B cell (primary cell): ENCODE measurements around the gene NFIC. TPM values are rescaled to one million over a fixed set of nuclear protein-coding genes. Genes with fewer than 3 reads are reported as not detected.
A peak's percentile ranks its signal among the peaks of the same experiment; 100 is the strongest.

ENCODE experiments used
- ATAC-seq: fragments of 200-7000 bp; cut with Tn5 transposase; one replicate; pipeline ENCODE4 v1.10.0; 2021; ENCODE audit warnings: low read depth, mild to moderate bottlenecking, moderate number of reproducible peaks, moderate library complexity
- CTCF ChIA-PET: fragments of 350-600 bp; sonication (Branson Sonifier 250); formaldehyde crosslinking; loops from one replicate; lab custom pipeline; 2021; ENCODE audit warnings: antibody characterized with exemption, inconsistent platforms; lab: Charles Lee
- POLR2A ChIA-PET: fragments of 350-600 bp; sonication (Branson Sonifier 250); formaldehyde crosslinking; loops from one replicate; lab custom pipeline; 2021; ENCODE audit warnings: antibody characterized with exemption; lab: Charles Lee
- DNase-seq: peaks from one replicate; pipeline ENCODE4 v3.0.0; 2013
- H2AFZ ChIP-seq: 2 replicates; pipeline ENCODE4 v1.6.1; 2012; ENCODE audit warnings: mild to moderate bottlenecking, low read depth, low read length; ENCODE audit not compliant: insufficient read depth, poor library complexity, severe bottlenecking
- H3K27ac ChIP-seq, 2 donors: 1 replicate in 1 of 2; 2 replicates in 1 of 2; pipeline ENCODE4 v1.5.1; 2012 to 2013; ENCODE audit warnings: low read length in 2 of 2, mild to moderate bottlenecking in 2 of 2, moderate library complexity in 1 of 2
- H3K27me3 ChIP-seq, 4 experiments: fragments of 200-600 bp in 1 of 4; sonication (generic) in 1 of 4; replicated peaks in 1 of 4; 1 replicate in 2 of 4; 2 replicates in 2 of 4; pipeline versions ENCODE4 v1.6.1 to v1.7.0; 2013 to 2016; ENCODE audit warnings: low read length in 3 of 4, mild to moderate bottlenecking in 2 of 4, mixed read lengths in 1 of 4, moderate library complexity in 1 of 4; ENCODE audit not compliant: insufficient read depth in 4 of 4, control insufficient read depth in 3 of 4; ENCODE audit errors: control extremely low read depth in 1 of 4
- H3K36me3 ChIP-seq, 2 experiments: replicated peaks in 1 of 2; 1 replicate in 1 of 2; 2 replicates in 1 of 2; pipeline versions ENCODE4 v1.6.1 to v1.7.1; 2013; ENCODE audit warnings: low read length in 1 of 2; ENCODE audit not compliant: insufficient read depth in 2 of 2, control insufficient read depth in 1 of 2; ENCODE audit errors: control extremely low read depth in 1 of 2, extremely low read depth in 1 of 2
- H3K4me1 ChIP-seq, 2 donors: fragments of 200-600 bp in 1 of 2; sonication (generic) in 1 of 2; 1 replicate in 1 of 2; 2 replicates in 1 of 2; pipeline versions ENCODE4 v1.5.1 to v1.6.1; 2013 to 2017; ENCODE audit warnings: low read length in 2 of 2; ENCODE audit not compliant: control insufficient read depth in 2 of 2, insufficient read depth in 2 of 2
- H3K4me2 ChIP-seq: replicated peaks from 2 replicates; pipeline ENCODE3; 2012; ENCODE audit warnings: mild to moderate bottlenecking, low read depth, low read length; ENCODE audit not compliant: poor library complexity, severe bottlenecking
- H3K4me3 ChIP-seq, 5 experiments: fragments of 200-600 bp in 1 of 5; sonication (generic) in 1 of 5; 1 replicate in 3 of 5; 2 replicates in 2 of 5; pipeline versions ENCODE4 v1.5.1 to v1.7.0; 2011 to 2016; ENCODE audit warnings: low read length in 4 of 5, mild to moderate bottlenecking in 4 of 5, low read depth in 2 of 5, control low read depth in 1 of 5, moderate library complexity in 1 of 5; ENCODE audit not compliant: insufficient read depth in 1 of 5; ENCODE audit errors: control extremely low read depth in 1 of 5, extremely low read depth in 1 of 5
- H3K79me2 ChIP-seq: fragments of 200-600 bp; sonication (generic); one replicate; pipeline ENCODE4 v1.6.0; 2016; ENCODE audit warnings: low read length; ENCODE audit not compliant: control insufficient read depth, insufficient read depth
- H3K9ac ChIP-seq: fragments of 200-600 bp; sonication (generic); 2 replicates; pipeline ENCODE4 v1.6.1; 2017; ENCODE audit warnings: mild to moderate bottlenecking, low read length, moderate library complexity
- H3K9me3 ChIP-seq, 3 donors: one replicate each; pipeline versions ENCODE4 v1.6.1 to v1.7.1; 2013; ENCODE audit warnings: low read length in 2 of 3; ENCODE audit not compliant: control insufficient read depth in 2 of 3, insufficient read depth in 1 of 3; ENCODE audit errors: control extremely low read depth in 1 of 3
- H4K20me1 ChIP-seq: 2 replicates; pipeline ENCODE4 v1.6.0; 2012; ENCODE audit warnings: mild to moderate bottlenecking, low read length; ENCODE audit not compliant: insufficient read depth, control insufficient read depth, poor library complexity, severe bottlenecking
- H3K27ac Mint-ChIP-seq: one replicate; pipeline ENCODE4 v1.8.0; 2021; ENCODE audit warnings: mixed read lengths
- H3K27me3 Mint-ChIP-seq: one replicate; pipeline ENCODE4 v1.8.0; 2021; ENCODE audit warnings: mixed read lengths
- H3K4me1 Mint-ChIP-seq: one replicate; pipeline ENCODE4 v1.8.0; 2021; ENCODE audit warnings: mixed read lengths
- H3K4me3 Mint-ChIP-seq: one replicate; pipeline ENCODE4 v1.8.0; 2021; ENCODE audit warnings: mixed read lengths
- H3K9me3 Mint-ChIP-seq: one replicate; pipeline ENCODE4 v1.8.0; 2022; ENCODE audit warnings: mixed read lengths; ENCODE audit not compliant: insufficient read depth
- CTCF ChIP-seq: fragments of 200-600 bp; IDR thresholded peaks from one replicate; pipeline ENCODE4 v1.8.0; 2022; ENCODE audit warnings: antibody characterized with exemption, mild to moderate bottlenecking
- EZH2 ChIP-seq: IDR thresholded peaks from 2 replicates; pipeline ENCODE4 v1.6.1; 2012; ENCODE audit warnings: borderline replicate concordance, low read depth, mild to moderate bottlenecking, moderate library complexity, low read length; ENCODE audit not compliant: insufficient read depth, poor library complexity, severe bottlenecking
- WGBS: methylation state at CpG from one replicate; pipeline ENCODE4 v1.1.5; 2013; ENCODE audit warnings: missing lambda C conversion rate; ENCODE audit not compliant: insufficient coverage; 5-methylcytosine and 5-hydroxymethylcytosine counted together
- intact Hi-C: fragments of 100-400 bp; cut with micrococcal nuclease; formaldehyde crosslinking; loops from one replicate; pipeline ENCODE4 v1.10.0; 2022
- polyA plus RNA-seq: library from polyadenylated mRNA; depleted of rRNA; stranded (reverse); fragments of >200 nt; gene quantifications from 2 replicates; pipeline ENCODE4 v1.2.3, GENCODE V29; 2012
- total RNA-seq, 2 donors: library from RNA; stranded (reverse); fragments of 120-200 nt in 1 of 2; gene quantifications; 1 replicate in 1 of 2; 2 replicates in 1 of 2; pipeline versions ENCODE4 v1.2.3 to v1.2.4, GENCODE V29; 2013 to 2022

The NFIC gene
- total and polyA plus RNA-seq, 2 donors (not counting 1 experiment from before 2014, with no cell fraction given) = 3.8 to 23.6 TPM

GRCh38 chr19:3353493-3353892, 12.9 kb upstream of the NFIC start:
- H3K27ac Mint-ChIP-seq = no peak overlapping the region
- H3K9me3 Mint-ChIP-seq = no peaks in the 10 kb centered on the region
- Histone ChIP-seq H3K27me3 (peaks cover 0 to 5% (median 2%) of the 10 kb centered on the region in 4 experiments), H2AFZ (no peak overlapping the region), H4K20me1 (no peaks in the 10 kb centered on the region), H3K36me3 (no peaks in the 10 kb centered on the region), H3K79me2 (no peaks in the 10 kb centered on the region), H3K4me3 (no peak overlapping the region), H3K4me1 (peaks cover 7% of the 10 kb centered on the region in 2 donors), H3K9ac (no peak overlapping the region), H3K4me2 (no peak overlapping the region), H3K27ac (no peak overlapping the region), H3K9me3 (peaks cover 0 to 6% (median 0%) of the 10 kb centered on the region in 3 donors)
- H3K4me1 Mint-ChIP-seq = peaks cover 10% of the 10 kb centered on the region
- no peak overlapping the region for H3K4me3 Mint-ChIP-seq
- DNase-seq (no peak), ATAC-seq (no peak)
- CTCF ChIA-PET = interaction anchor here (0.9 to 1.1 kb wide), 3 partner anchors 11 to 115 kb away, joined by 3 to 4 read pairs (median 4); no protein-coding TSS in a partner anchor
- H3K27me3 Mint-ChIP-seq = peaks cover 8% of the 10 kb centered on the region
- POLR2A ChIA-PET = no interaction called here
- TF ChIP-seq CTCF (no peak), EZH2 (no peak)
- intact Hi-C loops = no loop called here
- WGBS = 69% methylated on average over 5 of the region's 5 CpGs

- ATAC-seq = no peak
- Histone ChIP-seq H3K4me2 (no peak overlapping the region), H3K9ac (no peak overlapping the region), H4K20me1 (peaks cover 5% of the 10 kb centered on the region), H3K79me2 (no peaks in the 10 kb centered on the region), H3K9me3 (peaks cover 0 to 6% (median 0%) of the 10 kb centered on the region in 3 donors), H3K36me3 (no peaks in the 10 kb centered on the region), H3K27ac (no peak overlapping the region), H3K27me3 (peaks cover 0 to 5% (median 2%) of the 10 kb centered on the region in 4 experiments), H2AFZ (no peak overlapping the region), H3K4me1 (peaks cover 16 to 27% of the 10 kb centered on the region in 2 donors), H3K4me3 (no peak overlapping the region)
- Mint-ChIP-seq H3K27me3 (peaks cover under 1% of the 10 kb centered on the region), H3K27ac (peak overlapping the region; percentile 70), H3K9me3 (no peaks in the 10 kb centered on the region), H3K4me1 (peaks cover 26% of the 10 kb centered on the region), H3K4me3 (peak overlapping the region; percentile 73)
- CTCF ChIA-PET = interaction anchor here (0.6 to 2.7 kb wide), 2 partner anchors 51 to 73 kb away, joined by 5 to 8 read pairs; no protein-coding TSS in a partner anchor
- no peak for TF ChIP-seq CTCF
- no peak for TF ChIP-seq EZH2
- WGBS = 100% methylated on average over 2 of the region's 2 CpGs
- POLR2A ChIA-PET = interaction anchor here (0.7 kb wide), 1 partner anchor 9 kb away, joined by 6 read pairs; no protein-coding TSS in a partner anchor
- no peak for DNase-seq
- intact Hi-C loops = no loop called here
Observed at GRCh38 chr19:3356805-3357204, 9.6 kb upstream of the NFIC start.
